A673 (cell line): ENCODE data around the gene ANO1.

Experiments used
- CTCF ChIP-seq: fragments of 300-800, 200-600 bp; sonication (generic); conservative IDR thresholded peaks from 2 replicates; pipeline ENCODE4 v1.5.1; 2017; ENCODE audit warnings: low read depth, mild to moderate bottlenecking, antibody characterized with exemption, low read length, moderate library complexity, mixed read lengths
- EZH2 ChIP-seq: fragments of 200-600 bp; sonication (generic); IDR thresholded peaks from 2 replicates; pipeline ENCODE4 v1.6.1; 2017; ENCODE audit warnings: borderline replicate concordance, low read depth, mild to moderate bottlenecking, mixed read lengths, antibody characterized with exemption, low read length; ENCODE audit not compliant: poor library complexity, severe bottlenecking

GRCh38 chr11:70158757-70159389 lies 80.8 kb downstream of the ANO1 start:
- no peak for TF ChIP-seq CTCF
- no peak for TF ChIP-seq EZH2
